Right lobe of liver (tissue), 6 donors: ENCODE data around the gene GMPR. TPM values are rescaled to one million over a fixed set of nuclear protein-coding genes. Genes with fewer than 3 reads are reported as not detected.

Experiments used
- ATAC-seq, 4 donors: fragments of 200-7000 bp; cut with Tn5 transposase; one replicate each; pipeline ENCODE4 v1.9.1; 2020; ENCODE audit warnings: mild to moderate bottlenecking in 4 of 4, moderate library complexity in 4 of 4
- DNase-seq, 3 donors: peaks; one replicate each; pipeline ENCODE4 v3.0.0-alpha.2; 2020
- H3K27ac ChIP-seq, 3 donors: fragments of 200-600 bp; one replicate each; pipeline ENCODE4 v1.8.0; 2022
- H3K27me3 ChIP-seq, 2 donors: fragments of 200-600 bp; one replicate each; pipeline ENCODE4 v1.8.0; 2022
- H3K36me3 ChIP-seq, 4 donors: fragments of 200-600 bp; sonication (generic) in 1 of 4; one replicate each; pipeline versions ENCODE4 v1.5.1 to v1.8.0; 2017 to 2022; ENCODE audit warnings: control low read depth in 1 of 4
- H3K4me1 ChIP-seq, 4 donors: fragments of 200-600 bp; sonication (generic) in 1 of 4; one replicate each; pipeline versions ENCODE4 v1.5.1 to v1.8.0; 2017 to 2022; ENCODE audit warnings: control low read depth in 1 of 4
- H3K4me3 ChIP-seq, 3 donors: fragments of 200-600 bp; one replicate each; pipeline ENCODE4 v1.8.0; 2022
- H3K9me3 ChIP-seq, 4 donors: fragments of 200-600 bp; sonication (generic) in 1 of 4; one replicate each; pipeline versions ENCODE4 v1.5.1 to v1.8.0; 2017 to 2022; ENCODE audit warnings: control low read depth in 1 of 4
- CTCF ChIP-seq, 4 donors: fragments of 200-600 bp in 3 of 4; fragments of 450-650 bp in 1 of 4; IDR thresholded peaks; one replicate each; pipeline versions ENCODE4 v1.5.1 to v1.8.0; 2016 to 2022; ENCODE audit warnings: antibody characterized with exemption in 4 of 4, mild to moderate bottlenecking in 2 of 4
- POLR2A ChIP-seq: fragments of 450-650 bp; IDR thresholded peaks from one replicate; pipeline ENCODE4 v1.6.1; 2017; ENCODE audit warnings: antibody characterized with exemption, mild to moderate bottlenecking
- WGBS: methylation state at CpG from one replicate; pipeline ENCODE4 v1.1.6; 2018; ENCODE audit warnings: low coverage, low lambda C conversion rate; ENCODE audit not compliant: insufficient coverage; ENCODE audit errors: missing lambda C conversion rate; 5-methylcytosine and 5-hydroxymethylcytosine counted together
- intact Hi-C, 2 donors: fragments of 100-400 bp; cut with DNase I; formaldehyde crosslinking; loops; one replicate each; pipeline versions ENCODE4 v1.11.2 to v1.14.1; 2022
- total RNA-seq, 6 experiments: library from RNA; depleted of rRNA in 2 of 6; stranded (reverse); fragments of >200 nt in 2 of 6; fragmentation: NEBNext Ultra II Directional in 3 of 6; extraction: Animal tissue kit (Norgen Biotek cat#: 25700) in 3 of 6; gene quantifications; one replicate each; pipeline versions ENCODE4 v1.1.0 to v1.2.4, GENCODE V29; 2016 to 2023
- donor health status: DM: no; HTN: yes; CAD: no.
- donor health status: DM: no; HTN: no; CAD: no.
- donor health status: DM: no; HTN: no; CAD: no.
- donor health status: DM: no; HTN: yes; CAD: no.
- donor health status: DM: no; HTN: yes; CAD: no.

Gene GMPR
- total RNA-seq, 6 experiments from 2014 or later = 3.7 to 6.5 (median 4.9) TPM

GRCh38 chr6:16274483-16274882 lies 36.1 kb downstream of the GMPR start:
- Histone ChIP-seq H3K36me3 (no peaks in the 10 kb centered on the region), H3K27ac (no peak overlapping the region), H3K4me1 (no peaks in the 10 kb centered on the region), H3K9me3 (no peaks in the 10 kb centered on the region), H3K4me3 (no peak overlapping the region), H3K27me3 (no peaks in the 10 kb centered on the region)
- 83% methylated on average over 3 of the region's 4 CpGs for WGBS
- DNase-seq (no peak), ATAC-seq (no peak)
- intact Hi-C loops = no loop called here
- TF ChIP-seq POLR2A = no peak
- no peak for TF ChIP-seq CTCF (IDR thresholded peaks at IDR 0.05)

- H3K9me3 ChIP-seq = no peaks in the 10 kb centered on the region
- no peak for DNase-seq
- no peaks in the 10 kb centered on the region for H3K36me3 ChIP-seq
- intact Hi-C loops = no loop called here
- no peaks in the 10 kb centered on the region for H3K4me1 ChIP-seq
- no peak overlapping the region for H3K4me3 ChIP-seq
- no peak for ATAC-seq
- no peaks in the 10 kb centered on the region for H3K27me3 ChIP-seq
- no peak overlapping the region for H3K27ac ChIP-seq
- WGBS = 93% methylated on average over 10 of the region's 10 CpGs
- TF ChIP-seq POLR2A (no peak), CTCF (IDR thresholded peaks at IDR 0.05) (no peak)
These were observed 36.6 kb downstream of the GMPR start for GRCh38 chr6:16274885-16275589.

- intact Hi-C loops = no loop called here
- WGBS = 53% methylated on average over 14 of the region's 18 CpGs
- DNase-seq = no peak
- ATAC-seq = peak in 1 of 4 donors; percentile 29
- Histone ChIP-seq H3K9me3 (no peaks in the 10 kb centered on the region), H3K27ac (no peak overlapping the region), H3K4me1 (no peaks in the 10 kb centered on the region), H3K27me3 (no peaks in the 10 kb centered on the region), H3K4me3 (no peak overlapping the region), H3K36me3 (no peaks in the 10 kb centered on the region)
- no peak for TF ChIP-seq POLR2A
- no peak for TF ChIP-seq CTCF (IDR thresholded peaks at IDR 0.05)
These were observed 39.0 kb downstream of the GMPR start for GRCh38 chr6:16277101-16277981.

- DNase-seq (no peak), ATAC-seq (no peak)
- WGBS = 89% methylated on average over 5 of the region's 10 CpGs
- Histone ChIP-seq H3K4me3 (no peak overlapping the region), H3K4me1 (no peaks in the 10 kb centered on the region), H3K27me3 (no peaks in the 10 kb centered on the region), H3K9me3 (no peaks in the 10 kb centered on the region), H3K36me3 (no peaks in the 10 kb centered on the region), H3K27ac (no peak overlapping the region)
- intact Hi-C loops = no loop called here
- TF ChIP-seq CTCF (IDR thresholded peaks at IDR 0.05) (no peak), POLR2A (no peak)
These were observed 39.8 kb downstream of the GMPR start for GRCh38 chr6:16278048-16278724.
